NB4 (cell line): ENCODE measurements around the gene DNAH8.

Experiments used
- POLR2A ChIP-seq: IDR thresholded peaks from 2 replicates; pipeline ENCODE4 v1.6.1; 2011; ENCODE audit warnings: mild to moderate bottlenecking; ENCODE audit not compliant: insufficient read length; ENCODE audit errors: extremely low read depth
- TF ChIP-seq, protein P1 (sequence below): IDR thresholded peaks from one replicate; pipeline ENCODE4 v1.5.1; 2012; ENCODE audit warnings: low read depth, low read length

DNA sequence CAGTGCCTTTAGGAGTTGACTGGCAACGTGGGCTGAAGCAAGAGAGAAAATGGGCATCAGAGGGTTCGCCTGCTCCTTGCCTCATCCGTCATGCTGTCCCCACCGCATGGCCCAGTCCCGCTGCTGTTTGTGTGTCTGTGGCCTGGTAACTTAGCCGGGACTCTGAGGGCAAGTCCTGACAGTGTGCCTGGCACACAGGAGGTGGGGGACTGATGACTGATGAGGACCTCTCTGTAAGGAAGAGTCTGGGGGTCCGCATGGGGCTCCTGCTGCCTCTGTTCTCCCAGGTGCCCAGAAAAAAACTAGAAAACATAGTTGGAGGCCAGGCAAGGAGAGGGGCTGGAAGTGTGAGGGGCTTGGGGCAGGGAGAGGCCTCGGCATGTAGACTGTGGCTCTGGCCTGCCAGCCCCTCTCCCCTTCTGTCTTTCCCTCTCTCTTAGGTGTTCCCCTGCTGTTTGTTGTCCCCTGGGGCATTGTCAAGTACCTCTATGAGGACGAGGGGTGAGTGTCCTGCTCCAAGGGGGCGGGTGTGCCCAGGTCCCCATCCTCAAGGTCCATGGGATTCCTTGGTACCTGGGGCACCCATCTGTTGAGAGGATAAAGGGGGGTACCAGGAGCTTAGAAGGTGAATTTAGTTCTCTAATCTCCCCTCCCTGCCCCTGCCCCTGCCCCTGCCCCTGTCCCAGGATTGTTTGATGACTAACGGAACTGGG, 362.9 kb downstream of the DNAH8 start:
- TF ChIP-seq, protein P1, sequence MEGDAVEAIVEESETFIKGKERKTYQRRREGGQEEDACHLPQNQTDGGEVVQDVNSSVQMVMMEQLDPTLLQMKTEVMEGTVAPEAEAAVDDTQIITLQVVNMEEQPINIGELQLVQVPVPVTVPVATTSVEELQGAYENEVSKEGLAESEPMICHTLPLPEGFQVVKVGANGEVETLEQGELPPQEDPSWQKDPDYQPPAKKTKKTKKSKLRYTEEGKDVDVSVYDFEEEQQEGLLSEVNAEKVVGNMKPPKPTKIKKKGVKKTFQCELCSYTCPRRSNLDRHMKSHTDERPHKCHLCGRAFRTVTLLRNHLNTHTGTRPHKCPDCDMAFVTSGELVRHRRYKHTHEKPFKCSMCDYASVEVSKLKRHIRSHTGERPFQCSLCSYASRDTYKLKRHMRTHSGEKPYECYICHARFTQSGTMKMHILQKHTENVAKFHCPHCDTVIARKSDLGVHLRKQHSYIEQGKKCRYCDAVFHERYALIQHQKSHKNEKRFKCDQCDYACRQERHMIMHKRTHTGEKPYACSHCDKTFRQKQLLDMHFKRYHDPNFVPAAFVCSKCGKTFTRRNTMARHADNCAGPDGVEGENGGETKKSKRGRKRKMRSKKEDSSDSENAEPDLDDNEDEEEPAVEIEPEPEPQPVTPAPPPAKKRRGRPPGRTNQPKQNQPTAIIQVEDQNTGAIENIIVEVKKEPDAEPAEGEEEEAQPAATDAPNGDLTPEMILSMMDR = no peak
- TF ChIP-seq POLR2A = no peak
